IPS DF 6.9 (cell line): ENCODE measurements around the gene KCNG4.

ENCODE experiments used
- DNase-seq: peaks from one replicate; pipeline ENCODE4 v3.0.0-alpha.2; 2013; ENCODE audit warnings: low read depth, low spot score
- H3K27ac ChIP-seq: one replicate; pipeline ENCODE4 v1.5.1; 2013; ENCODE audit warnings: low read length, control low read depth
- H3K27me3 ChIP-seq: 2 replicates; pipeline ENCODE4 v1.6.1; 2013; ENCODE audit warnings: mild to moderate bottlenecking, low read length; ENCODE audit not compliant: control insufficient read depth, insufficient read depth
- H3K36me3 ChIP-seq: 2 replicates; pipeline ENCODE4 v1.6.1; 2013; ENCODE audit warnings: low read length; ENCODE audit not compliant: control insufficient read depth, insufficient read depth
- H3K4me1 ChIP-seq: 2 replicates; pipeline ENCODE4 v1.6.1; 2013; ENCODE audit warnings: low read length; ENCODE audit not compliant: control insufficient read depth, insufficient read depth
- H3K4me3 ChIP-seq: 2 replicates; pipeline ENCODE4 v1.5.1; 2013; ENCODE audit warnings: mild to moderate bottlenecking, low read length
- H3K9me3 ChIP-seq: 2 replicates; pipeline ENCODE4 v1.6.1; 2013; ENCODE audit warnings: low read length, inconsistent platforms; ENCODE audit not compliant: control insufficient read depth, insufficient read depth
- WGBS: extraction: QIAGEN DNeasy Blood & Tissue Kit; methylation state at CpG from one replicate; pipeline ENCODE4 v1.1.7; 2013; ENCODE audit warnings: mixed read lengths, missing lambda C conversion rate; ENCODE audit not compliant: insufficient read length, insufficient coverage; 5-methylcytosine and 5-hydroxymethylcytosine counted together

KCNG4 gene

DNA sequence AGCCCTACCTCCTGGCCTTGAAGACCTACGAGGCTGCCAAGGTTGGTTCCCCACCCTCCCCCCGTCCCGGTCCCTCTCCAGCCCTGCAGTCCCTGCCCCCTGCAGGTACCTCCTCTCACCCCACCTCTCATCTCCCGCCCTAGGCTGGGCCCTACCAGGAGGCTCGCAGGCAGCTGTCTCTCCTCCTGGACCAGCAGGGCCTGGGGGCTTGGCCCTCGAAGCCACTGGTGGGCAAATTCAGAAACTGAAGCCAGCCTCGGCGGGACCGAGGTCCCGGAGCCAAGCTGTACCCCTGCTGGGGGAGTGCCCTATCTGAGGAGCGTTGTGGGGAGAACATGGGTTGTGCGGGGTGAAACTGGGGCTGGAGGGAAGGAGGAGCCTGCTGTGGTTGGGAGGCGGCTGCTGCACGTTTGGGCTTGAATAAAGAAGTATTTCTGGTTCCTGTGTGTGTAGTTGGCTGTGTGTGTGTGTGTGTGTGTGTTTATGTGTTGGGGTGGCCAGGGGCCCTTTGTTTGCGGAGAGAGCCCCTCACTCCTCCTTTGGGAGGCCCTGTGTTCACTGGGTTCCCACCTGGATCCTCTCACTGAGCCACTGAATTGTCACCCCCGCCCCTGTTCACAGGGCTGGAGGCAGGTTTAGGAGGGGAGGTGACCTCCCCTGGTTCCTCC is 43.0 kb downstream of the KCNG4 start:
- Histone ChIP-seq H3K27me3 (no peaks in the 10 kb centered on the region), H3K4me3 (no peak overlapping the region), H3K36me3 (no peaks in the 10 kb centered on the region), H3K9me3 (no peaks in the 10 kb centered on the region), H3K4me1 (no peaks in the 10 kb centered on the region), H3K27ac (no peak overlapping the region)
- no peak for DNase-seq
- no CpG with 5 or more reads among the region's 16 CpGs for WGBS

DNA sequence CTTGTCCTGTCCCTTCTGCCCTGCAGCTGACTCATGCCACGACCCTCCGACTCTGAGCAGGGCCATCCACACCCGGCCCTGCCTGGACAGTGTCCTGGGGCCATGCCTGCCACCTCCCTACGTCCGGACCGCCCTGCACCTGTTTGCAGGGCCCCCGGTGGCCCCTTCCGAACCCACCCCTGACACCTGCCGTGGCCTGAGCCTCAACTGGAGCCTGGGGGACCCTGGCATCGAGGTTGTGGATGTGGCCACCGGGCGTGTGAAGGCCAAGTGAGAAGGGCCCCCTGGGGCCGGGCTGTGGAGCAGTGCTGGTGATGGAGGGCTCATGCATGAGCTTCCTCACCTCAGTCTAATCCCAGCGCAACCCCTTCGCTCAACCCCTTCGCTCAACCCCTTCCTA is 43.7 kb downstream of the KCNG4 start:
- DNase-seq = no peak
- Histone ChIP-seq H3K27me3 (no peaks in the 10 kb centered on the region), H3K27ac (no peak overlapping the region), H3K9me3 (no peaks in the 10 kb centered on the region), H3K4me3 (no peak overlapping the region), H3K36me3 (no peaks in the 10 kb centered on the region), H3K4me1 (no peaks in the 10 kb centered on the region)
- no CpG with 5 or more reads among the region's 16 CpGs for WGBS

DNA sequence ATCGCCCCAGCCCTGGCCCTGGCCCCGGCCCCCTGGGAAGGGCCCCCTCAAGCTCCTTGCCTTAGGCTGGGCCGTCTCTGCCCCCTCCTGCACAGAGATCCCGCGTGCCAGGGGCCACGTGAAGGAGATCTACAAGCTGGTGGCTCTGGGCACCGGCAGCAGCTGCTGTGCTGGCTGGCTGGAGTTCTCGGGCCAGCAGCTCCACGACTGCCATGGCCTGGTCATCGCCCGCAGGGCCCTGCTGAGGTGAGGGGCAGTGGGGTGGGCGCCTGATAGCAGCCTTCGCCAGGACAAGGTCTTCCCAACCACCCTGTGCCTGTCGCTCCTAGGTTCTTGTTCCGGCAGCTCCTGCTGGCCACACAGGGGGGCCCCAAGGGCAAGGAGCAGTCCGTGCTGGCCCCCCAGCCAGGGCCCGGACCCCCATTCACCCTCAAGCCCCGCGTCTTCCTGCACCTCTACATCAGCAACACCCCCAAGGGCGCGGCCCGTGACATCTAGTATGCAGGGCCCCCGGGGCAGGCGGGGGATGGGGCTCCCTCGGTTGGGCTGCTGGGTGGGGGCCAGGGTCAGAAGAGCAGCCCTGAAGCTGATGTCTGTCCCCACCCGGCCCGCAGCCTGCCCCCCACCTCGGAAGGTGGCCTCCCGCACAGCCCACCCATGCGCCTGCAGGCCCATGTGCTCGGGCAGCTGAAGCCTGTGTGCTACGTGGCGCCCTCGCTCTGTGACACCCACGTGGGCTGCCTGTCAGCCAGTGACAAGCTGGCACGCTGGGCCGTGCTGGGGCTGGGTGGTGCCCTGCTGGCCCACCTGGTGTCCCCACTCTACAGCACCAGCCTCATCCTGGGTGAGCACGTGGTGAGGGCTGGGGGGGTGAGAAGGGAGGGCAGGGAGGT is 44.4 kb downstream of the KCNG4 start:
- H3K4me1 ChIP-seq = no peaks in the 10 kb centered on the region
- no CpG with 5 or more reads among the region's 38 CpGs for WGBS
- H3K27me3 ChIP-seq = no peaks in the 10 kb centered on the region
- no peaks in the 10 kb centered on the region for H3K36me3 ChIP-seq
- no peaks in the 10 kb centered on the region for H3K9me3 ChIP-seq
- no peak overlapping the region for H3K4me3 ChIP-seq
- no peak overlapping the region for H3K27ac ChIP-seq
- DNase-seq = no peak

DNA sequence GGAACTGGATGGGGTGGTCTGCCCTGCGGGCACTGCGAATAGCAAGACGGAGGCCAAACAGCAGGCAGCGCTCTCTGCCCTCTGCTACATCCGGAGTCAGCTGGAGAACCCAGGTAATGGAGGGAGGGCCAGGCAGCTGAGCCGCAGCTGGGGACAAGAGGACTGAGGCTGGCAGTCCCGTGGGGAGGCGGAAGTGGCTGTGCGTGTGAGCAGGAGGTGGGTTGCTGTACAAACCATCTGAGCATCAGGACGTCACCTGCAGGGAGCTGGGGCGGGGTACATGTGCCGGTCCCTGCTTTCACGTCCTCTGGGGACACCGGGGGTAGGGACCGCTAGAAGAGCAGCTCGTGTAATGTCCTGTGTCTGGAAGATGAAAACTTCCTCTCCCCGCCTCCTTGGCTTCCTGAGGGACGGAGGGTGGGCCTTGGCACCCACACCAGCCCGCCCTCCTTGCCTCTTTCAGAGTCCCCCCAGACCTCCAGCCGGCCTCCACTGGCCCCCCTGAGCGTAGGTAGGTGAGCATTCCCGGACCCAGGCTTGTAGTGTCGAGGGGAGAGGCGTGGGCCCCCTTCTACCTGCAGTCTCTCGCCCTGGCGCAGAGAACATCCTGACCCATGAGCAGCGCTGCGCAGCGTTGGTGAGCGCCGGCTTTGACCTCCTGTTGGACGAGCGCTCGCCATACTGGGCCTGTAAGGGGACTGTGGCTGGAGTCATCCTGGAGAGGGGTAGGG is 45.2 kb downstream of the KCNG4 start:
- Histone ChIP-seq H3K27me3 (no peaks in the 10 kb centered on the region), H3K4me3 (no peak overlapping the region), H3K4me1 (no peaks in the 10 kb centered on the region), H3K36me3 (no peaks in the 10 kb centered on the region), H3K27ac (no peak overlapping the region), H3K9me3 (no peaks in the 10 kb centered on the region)
- DNase-seq = no peak
- WGBS = no CpG with 5 or more reads among the region's 34 CpGs

DNA sequence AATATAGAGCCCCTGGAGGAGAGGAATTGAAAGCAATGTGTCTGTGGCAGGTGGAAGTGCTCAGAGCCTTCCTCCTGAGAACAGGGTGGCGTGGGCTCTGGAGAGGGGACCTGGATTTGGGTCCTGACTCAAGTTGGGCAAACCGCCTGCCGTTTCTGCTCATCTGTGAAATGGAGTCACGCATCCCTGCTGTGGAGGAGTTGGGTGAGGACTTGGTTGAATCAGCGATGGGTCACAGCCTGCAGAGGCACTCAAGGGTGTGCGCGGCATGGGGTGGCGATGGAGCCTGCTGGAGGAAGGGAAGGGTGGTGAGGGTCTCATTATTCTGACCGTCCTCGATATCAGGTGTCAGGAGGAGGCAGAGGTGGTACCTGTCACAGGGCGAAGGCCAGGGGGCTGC is 45.8 kb downstream of the KCNG4 start:
- no peaks in the 10 kb centered on the region for H3K36me3 ChIP-seq
- WGBS = no CpG with 5 or more reads among the region's 11 CpGs
- H3K9me3 ChIP-seq = no peaks in the 10 kb centered on the region
- no peak for DNase-seq
- no peaks in the 10 kb centered on the region for H3K27me3 ChIP-seq
- no peak overlapping the region for H3K4me3 ChIP-seq
- no peaks in the 10 kb centered on the region for H3K4me1 ChIP-seq
- H3K27ac ChIP-seq = no peak overlapping the region

DNA sequence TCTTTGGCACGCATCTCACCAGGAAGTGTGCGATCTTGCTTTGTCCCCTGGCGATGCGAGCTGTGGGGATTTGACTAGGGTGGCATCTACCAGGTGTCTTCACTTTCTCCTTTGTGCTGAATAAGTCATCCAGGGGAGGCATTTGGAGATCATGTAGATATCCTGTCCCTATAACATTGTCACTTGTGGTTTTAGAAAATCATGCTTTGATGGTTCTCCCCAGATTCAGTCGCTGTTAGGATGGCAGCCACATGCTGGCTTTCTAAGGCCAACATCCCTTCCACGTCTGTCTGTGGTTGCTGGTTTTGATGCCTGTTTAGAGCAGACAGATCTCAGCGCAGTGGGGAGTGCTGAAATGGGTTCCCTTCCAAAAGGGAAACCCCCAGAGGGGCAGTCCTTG is 46.3 kb downstream of the KCNG4 start:
- Histone ChIP-seq H3K4me3 (no peak overlapping the region), H3K27ac (no peak overlapping the region), H3K27me3 (no peaks in the 10 kb centered on the region), H3K9me3 (no peaks in the 10 kb centered on the region), H3K36me3 (no peaks in the 10 kb centered on the region), H3K4me1 (no peaks in the 10 kb centered on the region)
- WGBS = no CpG with 5 or more reads among the region's 7 CpGs
- DNase-seq = no peak

DNA sequence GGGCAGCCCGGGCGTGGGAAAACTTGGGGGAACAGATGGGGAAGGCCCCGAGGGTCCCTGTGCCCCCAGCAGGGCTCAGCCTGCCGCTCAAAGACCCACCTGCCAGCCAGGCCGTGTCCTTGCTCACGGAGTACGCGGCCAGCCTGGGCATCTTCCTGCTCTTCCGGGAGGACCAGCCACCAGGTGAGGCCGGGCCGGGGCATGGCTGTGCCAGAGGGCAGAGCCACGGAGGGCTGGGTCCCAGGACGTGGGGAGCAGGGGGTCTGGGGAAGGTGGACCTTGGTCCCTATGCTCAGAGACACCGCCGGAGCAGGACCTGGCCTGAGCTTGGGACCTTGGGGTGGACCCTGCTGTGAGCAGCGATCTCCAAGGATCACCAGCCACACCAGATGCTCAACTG is 48.3 kb downstream of the KCNG4 start:
- DNase-seq = no peak
- H3K27ac ChIP-seq = no peak overlapping the region
- WGBS = no CpG with 5 or more reads among the region's 16 CpGs
- H3K4me3 ChIP-seq = no peak overlapping the region
- H3K9me3 ChIP-seq = no peaks in the 10 kb centered on the region
- no peaks in the 10 kb centered on the region for H3K27me3 ChIP-seq
- no peaks in the 10 kb centered on the region for H3K36me3 ChIP-seq
- no peaks in the 10 kb centered on the region for H3K4me1 ChIP-seq

DNA sequence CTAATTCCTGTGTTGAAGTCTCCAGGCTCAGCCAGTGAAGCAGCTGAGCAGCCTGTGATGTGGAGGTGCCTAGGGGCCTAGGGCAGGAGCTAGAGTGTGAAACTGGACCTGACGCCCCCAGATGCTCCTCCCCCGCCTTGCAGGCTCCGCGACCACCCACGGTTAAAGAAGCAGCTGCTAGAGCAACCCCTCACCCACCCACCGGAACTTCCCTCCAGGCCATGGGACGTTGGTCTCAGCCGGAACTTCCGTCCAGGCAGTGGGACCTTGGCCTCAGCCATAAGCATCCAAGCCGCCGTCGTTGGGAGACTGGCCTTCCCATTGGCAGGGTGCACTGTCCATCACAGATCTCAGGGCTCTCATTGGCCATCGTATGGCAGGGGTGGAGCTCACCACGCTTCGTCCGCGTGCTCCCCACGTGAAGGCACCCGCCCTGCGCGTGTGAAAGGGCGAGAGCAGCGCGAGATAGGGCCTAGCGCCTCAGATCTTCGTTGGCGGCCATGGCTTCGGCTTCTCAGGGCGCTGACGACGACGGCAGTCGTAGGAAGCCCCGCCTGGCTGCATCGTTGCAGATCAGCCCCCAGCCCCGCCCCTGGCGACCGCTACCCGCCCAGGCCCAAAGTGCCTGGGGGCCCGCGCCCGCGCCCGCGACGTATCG is 49.0 kb downstream of the KCNG4 start, which contains the start of gene ADAD2:
TSS of gene ADAD2 (plus strand) at position 427 of the 658 bp plus-strand sequence. CDS start at position 501, 74 bp downstream.
- peak; percentile 61 for DNase-seq
- no peaks in the 10 kb centered on the region for H3K9me3 ChIP-seq
- no peaks in the 10 kb centered on the region for H3K27me3 ChIP-seq
- WGBS = no CpG with 5 or more reads among the region's 47 CpGs
- H3K4me3 ChIP-seq = no peak within 1 kb of the TSS
- no peaks in the 10 kb centered on the region for H3K4me1 ChIP-seq
- no peaks in the 10 kb centered on the region for H3K36me3 ChIP-seq
- H3K27ac ChIP-seq = no peak within 1 kb of the TSS

DNA sequence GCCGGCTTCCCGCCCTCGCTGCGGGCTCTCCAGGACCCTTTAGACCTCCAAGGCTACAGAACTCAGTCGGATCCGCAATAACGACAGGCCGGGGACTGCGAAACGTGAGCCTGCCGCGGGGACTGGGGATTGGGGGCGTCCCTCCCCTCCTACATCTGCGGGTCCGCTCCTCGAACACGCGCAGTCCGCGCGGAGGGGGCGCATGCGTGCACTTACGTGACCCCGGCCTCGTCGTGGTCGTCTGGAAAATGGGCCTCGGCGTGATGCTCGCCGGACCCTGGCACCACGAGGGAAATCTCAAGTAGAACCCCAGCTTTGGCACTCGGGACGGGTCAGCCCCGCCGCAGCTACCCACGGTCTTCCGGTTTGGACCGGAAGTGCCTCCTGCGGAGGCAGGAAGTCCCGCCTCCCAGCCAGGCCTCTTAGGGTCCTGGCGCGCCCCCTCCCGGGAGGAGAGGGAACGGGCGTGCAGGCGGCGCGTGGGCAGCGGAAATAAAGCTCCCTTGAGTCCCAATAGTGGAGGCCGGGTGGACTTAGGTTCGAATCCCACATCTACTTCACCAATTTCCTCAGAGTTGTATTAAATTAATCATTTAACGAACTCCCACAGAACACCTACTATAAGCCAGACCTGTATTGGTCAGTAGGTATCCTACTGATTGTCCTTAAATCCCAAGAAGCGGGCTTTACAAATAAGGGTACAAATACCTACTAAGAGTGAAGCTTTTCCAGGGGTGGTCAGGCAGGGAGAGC is 53.0 kb downstream of the KCNG4 start, which contains the start of gene TAF1C:
TSS of gene TAF1C (minus strand) at position 373 of the 753 bp plus-strand sequence. CDS start 2,069 bp downstream, outside the sequence.
- H3K4me1 ChIP-seq = no peaks in the 10 kb centered on the region
- peak; percentile 88 for DNase-seq
- H3K36me3 ChIP-seq = peaks cover 16% of the 10 kb centered on the region
- no peak within 1 kb of the TSS for H3K27ac ChIP-seq
- WGBS = no CpG with 5 or more reads among the region's 55 CpGs
- peak within 1 kb of the TSS; percentile 79 for H3K4me3 ChIP-seq
- H3K9me3 ChIP-seq = no peaks in the 10 kb centered on the region
- no peaks in the 10 kb centered on the region for H3K27me3 ChIP-seq
